DMS114 treated with DMSO at 0.1 percent for 48 hours (cell line): ENCODE measurements around the gene SMLR1.

Source experiments
- DNase-seq: peaks from one replicate; lab custom pipeline; 2025; ENCODE audit not compliant: unreplicated experiment; lab: John Stamatoyannopoulos, UW

The SMLR1 gene

DNA sequence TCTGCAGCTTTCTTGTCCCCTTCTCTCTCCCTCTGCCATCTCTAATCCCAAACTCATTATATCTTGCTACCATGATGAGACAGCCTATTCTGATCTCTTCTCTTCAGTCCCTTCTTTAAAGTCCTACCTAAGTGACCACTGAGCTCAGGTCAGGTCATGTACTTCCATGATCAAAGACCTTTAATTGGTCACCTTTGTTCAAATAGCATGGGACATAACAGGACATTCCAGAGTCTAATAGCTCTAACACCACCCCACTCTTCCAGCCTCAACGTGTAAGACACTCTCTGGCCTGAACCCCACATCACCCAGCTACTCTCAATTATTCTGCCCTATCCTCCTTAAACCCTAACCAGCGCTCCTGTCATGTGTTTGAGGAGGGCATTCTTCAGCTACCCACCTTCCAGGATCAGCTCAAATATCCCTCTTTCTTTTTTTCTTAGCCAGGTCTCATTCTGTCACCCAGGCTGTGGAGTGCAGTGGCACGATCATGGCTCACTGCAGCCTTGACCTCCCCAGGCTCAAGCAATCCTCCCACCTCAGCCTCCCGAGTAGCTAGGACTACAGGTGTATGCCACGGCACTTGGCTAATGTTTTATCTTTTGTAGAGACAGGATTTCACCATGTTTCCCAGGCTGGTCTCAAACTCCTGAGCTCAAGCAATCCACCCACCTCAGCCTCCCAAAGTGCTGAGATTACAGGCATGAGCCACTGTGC, 2.1 kb upstream of the SMLR1 start:
- no peak for DNase-seq

GRCh38 chr6:130825772-130826441, 1.3 kb upstream of the SMLR1 start:
- DNase-seq = no peak

DNA sequence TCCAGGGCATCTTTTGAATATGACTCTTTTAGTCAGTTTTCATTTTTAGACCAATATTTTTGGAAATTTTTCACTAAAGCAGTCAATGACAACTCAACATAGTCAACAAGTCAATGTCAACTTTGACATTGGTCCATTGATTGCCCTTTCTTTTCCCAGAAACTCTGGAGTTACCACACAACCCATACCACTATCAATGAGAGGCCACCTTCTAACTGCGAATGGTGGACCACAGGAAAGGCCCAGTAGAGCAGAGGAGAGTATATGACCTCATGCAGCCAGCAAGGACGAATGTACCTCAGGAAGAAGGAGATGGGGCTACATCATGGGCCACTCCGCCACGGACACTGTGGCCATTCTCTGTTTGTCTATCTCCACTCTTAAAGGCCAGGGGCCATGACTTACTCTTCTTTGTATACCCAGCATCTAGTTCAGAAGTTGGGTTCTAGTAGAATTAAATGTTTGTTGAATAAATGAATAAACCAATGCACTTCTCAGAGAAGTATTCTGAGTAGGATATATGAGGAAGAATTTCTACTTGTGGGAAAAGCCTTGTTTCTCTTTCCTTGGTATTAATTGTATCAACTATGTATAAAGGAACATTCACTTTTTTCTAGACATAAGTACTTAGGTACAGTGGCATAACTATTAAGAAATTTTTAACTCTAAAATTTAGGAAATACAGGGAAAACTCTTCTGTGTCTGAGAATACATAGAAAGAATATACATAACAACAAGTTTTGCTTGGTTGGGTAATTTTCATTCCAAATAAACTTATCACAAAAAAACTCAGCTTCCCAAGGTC, 562 bp upstream of the SMLR1 start:
- DNase-seq = no peak

- DNase-seq = no peak
Measured at GRCh38 chr6:130829333-130829910, 2.2 kb downstream of the SMLR1 start.

GRCh38 chr6:130831607-130832006, 4.4 kb downstream of the SMLR1 start:
- no peak for DNase-seq

GRCh38 chr6:130833569-130833968, 6.4 kb downstream of the SMLR1 start:
- no peak for DNase-seq

DNA sequence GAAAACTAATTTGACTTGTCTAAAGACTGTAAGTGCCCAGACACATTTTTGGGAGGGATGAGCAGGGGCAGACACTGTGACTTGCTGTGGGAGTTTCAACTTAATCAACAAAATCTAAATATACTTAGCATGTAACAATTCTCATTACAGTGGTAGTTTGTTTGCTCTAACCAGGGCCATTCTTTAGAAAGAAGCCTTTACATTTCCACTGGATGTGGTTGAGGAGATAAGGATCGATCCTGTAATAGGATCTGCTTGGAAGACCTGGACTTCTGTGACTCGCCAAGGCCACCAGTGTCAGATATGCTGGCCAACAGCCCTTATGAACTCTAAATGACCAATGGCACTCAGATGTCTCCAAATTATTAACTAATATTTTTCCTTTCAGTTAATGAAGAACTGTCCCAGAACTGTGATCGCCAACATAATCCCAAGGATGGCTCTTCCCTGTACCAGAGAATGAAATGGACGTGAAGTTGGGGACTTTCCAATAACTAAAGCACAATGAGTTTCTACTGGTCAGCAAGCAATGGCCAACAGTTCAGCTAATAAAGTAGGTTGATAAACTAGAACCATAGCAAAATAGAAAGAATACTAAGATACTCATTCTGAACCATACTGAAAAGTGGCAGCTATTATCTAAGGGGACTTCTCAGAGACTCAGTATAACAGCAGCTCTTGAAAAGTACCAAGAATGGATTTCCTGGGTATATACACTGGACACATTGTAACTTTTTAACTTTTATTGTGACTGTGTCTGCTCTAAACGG, 7.5 kb downstream of the SMLR1 start:
- no peak for DNase-seq

DNA sequence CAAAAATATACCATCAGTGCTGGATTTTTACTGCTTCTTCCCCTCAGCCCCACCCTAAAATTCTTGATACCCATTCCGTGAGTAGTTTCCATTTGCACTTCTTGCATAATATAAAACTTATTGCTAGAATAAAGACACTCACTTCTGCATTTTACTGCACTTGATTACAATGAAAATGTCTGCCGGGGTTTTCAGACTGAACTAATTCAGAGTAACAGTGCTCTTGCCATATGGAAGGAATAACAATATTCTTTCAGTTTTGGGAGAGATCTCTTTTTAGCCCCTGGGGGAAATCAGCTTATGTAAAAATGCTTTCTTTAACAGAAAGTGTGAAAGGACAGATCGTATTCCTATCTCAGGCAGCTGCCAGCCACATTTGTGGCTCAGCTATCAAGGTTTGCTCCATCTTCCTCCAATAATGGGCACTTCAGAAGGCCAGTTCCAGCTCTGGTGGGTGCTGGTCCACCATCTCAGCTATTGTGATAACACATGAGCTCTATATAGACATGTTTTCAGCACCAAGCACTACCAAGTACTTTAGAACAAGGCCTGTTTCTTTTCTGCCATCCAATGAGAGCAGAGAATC, 8.9 kb downstream of the SMLR1 start:
- DNase-seq = no peak

GRCh38 chr6:130837067-130837466, 9.9 kb downstream of the SMLR1 start:
- DNase-seq = no peak

DNA sequence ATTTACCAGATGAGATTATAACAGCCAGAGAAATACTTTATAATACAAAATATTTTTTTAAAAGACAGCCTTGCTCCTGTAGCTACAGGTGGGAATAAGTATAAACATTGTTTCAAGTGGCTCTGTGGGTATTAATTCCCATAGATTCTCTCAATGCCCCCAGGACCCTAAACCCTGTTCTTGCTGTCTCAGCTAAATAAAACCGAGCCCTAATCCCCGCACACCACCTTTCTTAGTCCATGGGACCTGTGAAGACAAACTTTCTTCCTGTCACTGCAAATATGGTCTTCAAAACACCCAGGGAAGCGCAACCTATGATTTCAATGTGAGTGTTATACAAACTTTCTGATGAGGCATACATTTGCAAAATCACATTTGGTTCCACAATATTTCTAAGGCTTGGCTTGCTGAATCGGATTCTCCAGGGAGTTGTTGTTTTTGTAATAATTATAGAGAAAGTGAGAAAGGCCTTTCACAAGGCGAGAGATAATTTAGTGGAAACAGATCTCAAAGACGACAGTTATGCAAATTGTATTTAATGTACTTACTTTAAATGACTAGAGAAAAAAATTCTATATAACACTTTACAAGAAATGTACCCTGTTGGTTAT, 11.1 kb downstream of the SMLR1 start:
- DNase-seq = no peak

- no peak for DNase-seq
Measured at GRCh38 chr6:130838951-130839350, 11.7 kb downstream of the SMLR1 start.

DNA sequence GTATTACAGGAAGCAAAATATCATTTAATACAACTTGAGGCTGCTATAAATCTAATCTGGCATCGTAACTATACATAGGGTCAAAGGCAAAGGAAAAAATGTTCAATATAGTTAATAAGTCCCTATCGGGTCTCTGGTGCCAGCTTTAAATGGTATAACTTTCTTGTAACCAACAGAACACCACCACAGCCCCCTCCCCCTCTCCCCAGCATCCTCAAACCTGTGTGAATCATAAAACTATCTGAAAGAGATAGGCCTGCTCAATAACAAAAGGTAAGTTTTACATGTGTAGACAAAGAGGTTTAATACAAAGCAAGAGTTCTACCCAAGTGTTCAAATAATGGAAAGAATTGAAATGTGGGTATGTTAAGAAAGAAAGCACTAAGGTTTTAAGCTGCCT, 12.2 kb downstream of the SMLR1 start:
- no peak for DNase-seq

DNA sequence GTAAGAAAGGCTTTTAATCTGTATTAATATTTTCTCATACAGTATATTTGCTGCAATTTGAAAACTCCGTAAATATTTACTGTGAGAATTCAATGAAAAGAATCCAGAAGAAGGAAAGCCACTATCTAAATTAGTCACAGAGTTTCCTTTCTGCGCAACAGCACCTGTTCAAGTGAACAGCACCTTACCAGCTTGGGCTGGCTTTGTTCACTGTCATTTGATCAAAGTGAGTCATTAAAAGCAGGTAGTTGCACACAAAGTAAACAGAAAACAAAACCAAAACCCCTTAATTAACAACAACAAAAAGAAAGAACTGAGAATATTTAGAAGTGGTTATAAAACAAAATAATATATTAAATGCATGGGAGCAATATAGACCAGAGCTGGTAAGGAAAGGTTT, 12.8 kb downstream of the SMLR1 start:
- no peak for DNase-seq

DNA sequence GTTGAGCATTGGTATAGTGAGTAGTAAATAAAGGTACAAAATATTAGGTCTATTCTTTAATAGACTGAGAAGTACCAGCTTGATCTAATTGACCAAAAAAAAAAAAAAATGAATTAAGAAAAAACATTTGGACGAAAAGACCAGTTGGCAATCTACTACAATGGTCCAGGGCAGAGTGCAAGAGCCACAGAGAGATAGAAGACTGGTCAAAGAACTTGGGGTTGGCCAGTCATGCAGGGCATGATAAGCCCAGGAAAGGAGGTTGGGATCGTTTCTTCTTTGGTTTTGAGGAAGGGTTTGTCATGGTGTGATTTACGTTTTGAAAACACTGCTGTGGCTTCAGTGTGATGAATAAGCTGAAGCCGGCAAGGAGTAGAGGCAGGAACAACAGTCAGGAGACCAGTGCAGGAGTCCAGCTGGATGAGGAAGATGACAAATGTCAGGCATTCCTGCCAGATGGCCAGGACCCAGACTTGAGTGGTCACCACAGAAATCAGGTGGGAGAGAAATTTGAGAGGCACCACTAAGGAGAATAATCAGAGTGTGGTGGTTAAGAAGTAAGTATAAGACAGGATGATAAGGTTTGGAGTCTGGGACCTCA, 14.0 kb downstream of the SMLR1 start:
- DNase-seq = no peak

- DNase-seq = peak; percentile 4
Measured at GRCh38 chr6:130843575-130844320, 16.5 kb downstream of the SMLR1 start.

DNA sequence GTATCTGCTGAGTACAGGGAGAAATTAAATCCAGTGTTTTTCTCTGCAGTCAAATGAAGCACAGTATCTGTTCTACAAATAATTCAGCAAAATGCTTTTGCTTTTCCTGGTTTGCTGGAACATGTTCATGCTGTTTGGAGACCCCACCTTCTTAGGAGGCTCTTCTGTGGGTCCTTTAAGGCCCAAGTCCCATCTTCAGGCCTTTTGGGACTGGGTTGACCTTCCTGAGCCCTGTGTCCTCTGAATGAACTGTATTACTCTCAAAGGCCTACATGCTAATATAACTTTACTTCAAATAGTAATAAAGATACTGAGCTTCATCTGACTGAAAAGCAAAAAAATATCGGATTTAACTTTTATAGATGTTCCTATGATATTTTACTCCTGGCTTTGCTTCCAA, 19.3 kb downstream of the SMLR1 start:
- no peak for DNase-seq

DNA sequence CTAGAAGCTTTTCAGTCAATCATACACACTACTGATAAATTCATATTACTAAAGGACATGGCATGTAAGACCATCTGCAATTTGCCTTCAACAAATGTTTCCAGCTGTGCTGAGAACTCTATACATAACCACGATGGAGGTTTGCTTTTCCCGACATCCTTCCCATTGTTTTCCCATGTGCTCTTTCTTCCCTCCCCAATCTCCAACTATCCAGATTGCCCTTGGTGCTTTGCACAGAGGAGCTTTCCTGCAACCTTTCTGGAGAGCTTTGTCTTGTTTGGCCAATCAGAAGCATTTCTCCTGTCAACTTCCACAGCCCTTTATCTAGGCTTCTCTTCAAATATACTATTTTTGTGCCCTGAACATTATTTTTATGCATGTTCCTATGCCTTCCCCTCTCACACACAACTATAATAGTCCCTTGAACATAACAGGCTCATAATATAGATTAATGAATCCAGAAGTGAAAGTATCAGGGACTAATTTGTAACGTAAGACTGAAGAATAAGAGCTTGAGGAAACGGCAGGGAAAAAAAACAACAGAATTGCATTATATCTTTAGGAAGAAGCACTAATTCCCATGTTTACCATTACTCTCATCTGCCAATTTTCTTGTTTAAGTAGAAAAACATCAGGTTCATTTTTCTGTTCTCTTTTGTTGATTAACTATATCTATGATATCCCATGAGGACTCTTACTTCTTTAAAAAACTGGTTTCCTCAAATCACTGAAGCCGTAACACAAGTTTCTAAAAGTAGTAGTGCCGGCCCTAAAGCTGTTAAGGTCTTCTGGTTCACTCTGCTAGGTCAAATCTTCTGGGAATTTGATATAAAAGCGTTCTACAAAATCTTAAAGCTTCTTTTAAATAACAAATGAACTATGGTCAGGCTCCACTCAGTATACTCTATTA, 20.1 kb downstream of the SMLR1 start:
- DNase-seq = no peak

GRCh38 chr6:130848945-130849344, 21.7 kb downstream of the SMLR1 start:
- no peak for DNase-seq
